IPS DF 6.9 (cell line): ENCODE measurements around the gene HOXC12.

ENCODE experiments used
- DNase-seq: peaks from one replicate; pipeline ENCODE4 v3.0.0-alpha.2; 2013; ENCODE audit warnings: low read depth, low spot score
- H3K27ac ChIP-seq: one replicate; pipeline ENCODE4 v1.5.1; 2013; ENCODE audit warnings: low read length, control low read depth
- H3K27me3 ChIP-seq: 2 replicates; pipeline ENCODE4 v1.6.1; 2013; ENCODE audit warnings: mild to moderate bottlenecking, low read length; ENCODE audit not compliant: control insufficient read depth, insufficient read depth
- H3K36me3 ChIP-seq: 2 replicates; pipeline ENCODE4 v1.6.1; 2013; ENCODE audit warnings: low read length; ENCODE audit not compliant: control insufficient read depth, insufficient read depth
- H3K4me1 ChIP-seq: 2 replicates; pipeline ENCODE4 v1.6.1; 2013; ENCODE audit warnings: low read length; ENCODE audit not compliant: control insufficient read depth, insufficient read depth
- H3K4me3 ChIP-seq: 2 replicates; pipeline ENCODE4 v1.5.1; 2013; ENCODE audit warnings: mild to moderate bottlenecking, low read length
- H3K9me3 ChIP-seq: 2 replicates; pipeline ENCODE4 v1.6.1; 2013; ENCODE audit warnings: low read length, inconsistent platforms; ENCODE audit not compliant: control insufficient read depth, insufficient read depth
- WGBS: extraction: QIAGEN DNeasy Blood & Tissue Kit; methylation state at CpG from one replicate; pipeline ENCODE4 v1.1.7; 2013; ENCODE audit warnings: mixed read lengths, missing lambda C conversion rate; ENCODE audit not compliant: insufficient read length, insufficient coverage; 5-methylcytosine and 5-hydroxymethylcytosine counted together

HOXC12 gene

DNA sequence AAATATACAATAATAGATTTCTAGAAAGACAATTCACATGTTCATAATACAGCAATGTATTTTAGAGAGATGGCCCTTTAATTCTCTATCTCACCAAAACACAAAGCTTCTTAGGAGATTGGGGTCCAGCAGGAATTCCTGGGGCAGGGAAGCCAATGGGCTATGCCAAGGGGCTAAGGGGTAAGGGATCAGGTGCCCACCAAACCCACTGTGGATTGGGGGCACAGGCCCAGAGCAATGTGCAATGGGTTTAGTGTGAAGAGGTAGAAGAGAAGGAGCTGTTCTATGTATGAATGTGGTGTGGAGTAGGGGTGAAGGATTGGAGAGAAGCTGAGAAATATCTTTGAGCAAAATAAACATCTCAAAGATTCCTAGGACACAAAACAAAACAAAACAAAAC is 13.5 kb upstream of the HOXC12 start:
- Histone ChIP-seq H3K36me3 (no peaks in the 10 kb centered on the region), H3K9me3 (no peaks in the 10 kb centered on the region), H3K27ac (no peak overlapping the region), H3K27me3 (peaks cover 85% of the 10 kb centered on the region), H3K4me3 (no peak overlapping the region), H3K4me1 (0 out of 2 replicates have a peak, but pooled peaks cover 1% of the 10 kb centered on the region)
- no peak for DNase-seq

DNA sequence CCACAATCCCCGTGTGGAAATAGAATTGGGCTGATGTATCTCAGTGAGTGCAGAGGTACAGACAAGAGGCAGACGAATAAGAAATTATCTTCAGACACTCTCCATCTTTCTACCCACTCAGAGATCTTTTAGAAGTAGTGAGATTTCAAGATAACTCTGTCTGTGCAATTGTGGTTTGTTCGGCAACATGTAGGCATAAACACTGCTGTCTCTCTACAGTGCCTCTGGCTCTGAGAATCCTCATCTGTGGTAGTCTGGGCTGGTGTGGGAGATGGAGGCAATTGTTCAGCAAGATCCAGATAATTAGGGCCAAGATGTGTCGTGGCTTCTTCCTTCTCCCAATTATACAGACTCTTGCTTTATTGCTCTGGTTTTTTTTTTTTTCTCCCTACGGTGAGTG is 13.0 kb upstream of the HOXC12 start:
- no CpG with 5 or more reads among the region's 5 CpGs for WGBS

DNA sequence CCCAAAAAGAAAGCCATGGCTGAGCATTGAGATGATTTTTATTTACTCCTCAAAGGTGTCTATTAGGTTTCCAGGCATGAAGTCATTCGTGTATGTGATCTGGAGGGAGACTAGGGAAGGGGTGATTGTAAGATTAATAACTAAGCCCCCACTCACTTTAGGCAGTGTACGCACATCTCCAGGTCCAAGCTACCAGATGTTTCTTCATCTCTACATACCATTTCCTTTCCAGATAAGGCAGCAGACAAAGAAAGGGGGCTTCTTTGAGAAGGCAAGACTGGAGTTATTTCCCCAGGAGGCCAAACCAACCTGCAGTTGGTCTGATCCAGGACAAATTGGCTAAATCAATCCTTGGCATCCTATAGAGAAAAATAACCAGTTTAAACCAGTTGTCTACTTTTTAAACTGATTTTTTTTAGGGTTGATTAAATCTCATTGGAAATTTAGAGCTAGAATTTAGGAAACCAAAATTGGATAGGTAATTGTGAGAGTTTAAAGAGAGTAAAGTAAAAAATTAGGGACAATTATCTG is 12.2 kb upstream of the HOXC12 start:
- Histone ChIP-seq H3K9me3 (no peaks in the 10 kb centered on the region), H3K4me3 (no peak overlapping the region), H3K27ac (no peak overlapping the region), H3K4me1 (0 out of 2 replicates have a peak, but pooled peaks cover 1% of the 10 kb centered on the region), H3K27me3 (peaks cover 84% of the 10 kb centered on the region), H3K36me3 (no peaks in the 10 kb centered on the region)
- DNase-seq: no peak
- no CpG with 5 or more reads among the region's 2 CpGs for WGBS

More for the DNA sequence above, 13.0 kb upstream of the HOXC12 start:
- peaks cover 85% of the 10 kb centered on the region for H3K27me3 ChIP-seq
- no peak for DNase-seq
- H3K4me1 ChIP-seq: 0 out of 2 replicates have a peak, but pooled peaks cover 1% of the 10 kb centered on the region
- H3K27ac ChIP-seq: no peak overlapping the region
- H3K36me3 ChIP-seq: no peaks in the 10 kb centered on the region
- H3K9me3 ChIP-seq: no peaks in the 10 kb centered on the region
- H3K4me3 ChIP-seq: no peak overlapping the region

DNA sequence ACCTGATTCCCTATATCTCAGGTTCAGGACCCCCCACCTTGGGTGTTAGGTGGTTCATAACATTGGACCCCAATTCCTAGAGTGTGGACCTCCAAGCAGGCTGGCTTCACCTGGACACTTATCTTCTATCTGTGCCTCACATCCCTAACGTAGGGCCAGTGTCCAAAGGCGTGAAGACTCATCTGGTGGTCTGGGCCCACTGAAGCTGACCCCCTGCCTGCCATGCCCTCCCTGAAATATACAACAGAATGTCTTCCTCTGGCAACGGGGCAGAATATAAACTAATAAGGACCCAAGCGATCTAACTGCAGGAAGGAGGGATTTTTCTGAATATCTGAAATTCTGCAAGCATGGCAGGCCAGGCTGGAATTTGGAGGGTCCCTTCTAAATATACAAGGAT is 10.5 kb upstream of the HOXC12 start:
- no CpG with 5 or more reads among the region's 4 CpGs for WGBS
- no peak overlapping the region for H3K27ac ChIP-seq
- no peak overlapping the region for H3K4me3 ChIP-seq
- no peaks in the 10 kb centered on the region for H3K36me3 ChIP-seq
- H3K9me3 ChIP-seq: no peaks in the 10 kb centered on the region
- H3K4me1 ChIP-seq: no peaks in the 10 kb centered on the region
- peaks cover 89% of the 10 kb centered on the region for H3K27me3 ChIP-seq
- DNase-seq: no peak

DNA sequence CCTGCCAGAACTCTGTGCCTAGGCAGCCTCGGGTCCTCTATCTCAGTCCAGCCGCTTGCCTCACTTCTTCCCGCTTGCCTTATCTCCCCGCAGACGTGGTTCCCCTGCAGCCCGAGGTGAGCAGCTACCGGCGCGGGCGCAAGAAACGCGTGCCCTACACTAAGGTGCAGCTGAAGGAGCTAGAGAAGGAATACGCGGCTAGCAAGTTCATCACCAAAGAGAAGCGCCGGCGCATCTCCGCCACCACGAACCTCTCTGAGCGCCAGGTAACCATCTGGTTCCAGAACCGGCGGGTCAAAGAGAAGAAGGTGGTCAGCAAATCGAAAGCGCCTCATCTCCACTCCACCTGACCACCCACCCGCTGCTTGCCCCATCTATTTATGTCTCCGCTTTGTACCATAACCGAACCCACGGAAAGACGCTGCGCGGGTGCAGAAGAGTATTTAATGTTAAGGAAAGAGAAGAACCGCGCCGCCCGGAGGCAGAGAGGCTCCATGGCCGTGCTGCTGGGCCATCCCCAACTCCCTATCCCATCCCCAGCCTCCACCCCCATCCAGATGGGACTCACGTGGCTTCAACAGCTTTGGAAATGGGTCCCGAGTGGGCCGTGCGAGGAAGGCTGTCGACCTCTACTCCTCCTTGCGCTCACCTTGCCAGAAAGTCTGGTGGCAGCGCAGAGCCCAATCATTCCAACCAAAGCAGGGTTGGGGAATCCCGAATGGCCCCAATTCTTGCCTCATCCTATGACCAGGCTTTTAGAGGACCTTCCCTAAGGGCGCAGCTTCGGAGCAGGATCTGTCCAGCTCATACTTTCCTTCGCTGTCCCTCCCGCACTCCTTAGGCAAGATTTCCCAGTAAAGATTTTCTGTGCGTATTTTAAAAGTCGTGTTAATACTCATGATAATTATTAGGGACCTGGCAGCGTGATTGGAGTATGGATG is 9.5 kb upstream of the HOXC12 start:
- Histone ChIP-seq H3K36me3 (no peaks in the 10 kb centered on the region), H3K9me3 (no peaks in the 10 kb centered on the region), H3K4me3 (no peak overlapping the region), H3K27ac (no peak overlapping the region), H3K27me3 (peaks cover 90% of the 10 kb centered on the region), H3K4me1 (no peaks in the 10 kb centered on the region)
- no peak for DNase-seq
- WGBS: no CpG with 5 or more reads among the region's 51 CpGs

DNA sequence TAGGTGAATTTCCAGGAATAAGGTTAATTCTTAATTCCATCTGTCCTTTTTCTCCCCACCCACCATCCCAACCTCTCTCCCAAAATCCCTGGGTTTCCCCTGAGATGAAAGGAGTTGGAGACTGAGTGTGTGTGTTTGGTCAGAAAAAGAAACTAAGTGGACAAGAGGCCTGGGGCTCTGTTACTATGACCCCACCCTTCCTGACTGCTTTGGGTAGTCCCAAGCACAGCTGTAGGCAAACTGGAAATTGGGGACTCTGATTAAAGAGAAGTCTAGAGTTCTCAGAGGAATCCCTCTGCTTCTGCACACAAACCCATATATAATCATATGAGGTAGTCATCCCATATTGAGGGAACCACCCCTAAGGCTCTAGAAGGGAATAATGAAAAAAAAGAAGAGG is 7.0 kb upstream of the HOXC12 start:
- Histone ChIP-seq H3K36me3 (no peaks in the 10 kb centered on the region), H3K4me1 (no peaks in the 10 kb centered on the region), H3K27me3 (peaks cover 94% of the 10 kb centered on the region), H3K4me3 (no peak overlapping the region), H3K9me3 (no peaks in the 10 kb centered on the region), H3K27ac (no peak overlapping the region)
- DNase-seq: no peak

DNA sequence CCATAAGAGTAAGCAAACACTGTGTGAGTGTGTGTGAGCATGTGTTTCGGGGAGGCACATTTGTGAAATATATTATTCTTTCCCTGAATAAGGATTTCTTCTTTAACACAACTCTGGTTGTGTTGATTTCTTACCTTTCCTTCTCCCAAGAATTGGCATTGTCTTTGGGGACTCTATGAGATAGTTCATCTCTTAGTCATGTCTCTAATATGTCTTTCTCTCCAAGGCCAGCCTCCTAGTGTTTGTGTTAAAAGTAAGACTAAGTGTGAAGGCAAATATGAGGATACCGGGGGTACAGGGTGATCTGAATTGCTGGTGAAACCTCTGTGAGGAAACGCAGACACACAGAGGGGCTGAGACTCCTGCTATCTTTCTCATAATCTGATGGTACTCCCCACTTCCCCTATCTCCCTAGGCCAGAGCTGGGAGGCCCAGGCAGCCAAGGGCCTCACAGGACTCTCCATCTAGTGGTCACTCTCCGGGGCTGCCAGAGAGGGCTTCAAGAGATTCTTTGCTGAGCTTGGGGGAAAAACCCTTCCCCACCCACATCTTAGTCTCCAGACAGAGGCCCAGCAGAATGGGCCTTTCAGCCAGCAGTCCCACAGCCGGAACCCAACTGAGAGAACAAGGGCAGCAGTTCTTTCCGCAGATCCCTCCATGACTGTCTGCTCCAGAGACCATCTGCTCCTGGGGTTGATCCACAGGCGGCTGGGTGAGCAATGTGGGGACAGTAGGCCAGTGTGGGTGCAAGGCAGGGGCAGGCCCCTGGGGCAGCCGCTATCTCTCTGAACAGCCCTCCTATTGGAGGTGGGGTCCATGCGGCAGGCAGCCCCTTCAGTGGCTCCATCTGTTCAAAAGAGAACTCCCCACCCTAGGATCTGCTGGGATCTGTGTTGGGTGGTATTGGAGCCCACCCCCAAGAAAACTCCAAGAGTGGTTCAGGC is 5.8 kb upstream of the HOXC12 start:
- no peaks in the 10 kb centered on the region for H3K36me3 ChIP-seq
- no peak overlapping the region for H3K4me3 ChIP-seq
- no peaks in the 10 kb centered on the region for H3K9me3 ChIP-seq
- H3K27ac ChIP-seq: no peak overlapping the region
- no CpG with 5 or more reads among the region's 9 CpGs for WGBS
- H3K27me3 ChIP-seq: peaks cover 98% of the 10 kb centered on the region
- DNase-seq: no peak
- no peaks in the 10 kb centered on the region for H3K4me1 ChIP-seq

DNA sequence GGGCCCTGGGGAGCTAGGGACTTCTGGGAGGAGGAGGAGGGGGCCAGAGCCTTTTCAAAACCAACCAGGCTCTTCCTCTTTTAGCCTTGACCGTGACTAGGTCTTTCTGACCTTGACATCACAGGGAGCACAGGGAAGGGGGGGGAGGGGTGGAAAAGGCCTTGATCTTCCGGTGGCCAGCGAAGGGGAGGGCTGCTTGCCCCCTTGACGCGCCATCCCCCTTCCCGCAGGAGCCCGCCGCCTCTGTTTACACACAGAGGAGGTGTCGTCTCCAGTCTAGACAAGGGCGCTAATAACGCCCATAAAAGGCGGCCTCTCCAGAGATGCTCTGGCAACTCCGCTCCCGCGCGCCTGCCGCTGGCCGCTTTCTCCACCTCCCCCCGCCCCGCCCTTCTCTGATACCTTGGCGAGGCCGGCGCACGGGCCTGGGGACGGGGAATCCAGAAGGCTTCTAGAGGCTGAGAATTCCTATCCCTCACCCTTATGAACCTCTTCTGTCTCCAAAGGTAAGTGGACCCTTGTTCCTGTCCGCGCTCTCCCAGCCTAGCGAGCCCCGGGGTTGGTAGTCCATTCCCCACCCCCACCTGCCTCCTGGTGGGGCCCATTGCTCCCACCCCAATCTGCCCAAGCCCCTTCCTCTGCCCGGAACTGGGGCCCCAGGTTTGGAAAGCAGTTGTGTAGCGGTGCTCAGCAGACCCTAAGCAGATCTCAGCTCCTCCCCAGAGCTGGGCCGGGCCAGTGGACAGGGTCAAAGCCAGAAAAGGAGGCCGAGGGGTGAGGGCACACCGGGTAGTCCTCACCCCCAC is 4.9 kb upstream of the HOXC12 start:
- Histone ChIP-seq H3K36me3 (no peaks in the 10 kb centered on the region), H3K27ac (no peak overlapping the region), H3K27me3 (peaks cover 98% of the 10 kb centered on the region), H3K9me3 (no peaks in the 10 kb centered on the region), H3K4me3 (no peak overlapping the region), H3K4me1 (no peaks in the 10 kb centered on the region)
- no CpG with 5 or more reads among the region's 34 CpGs for WGBS
- no peak for DNase-seq

DNA sequence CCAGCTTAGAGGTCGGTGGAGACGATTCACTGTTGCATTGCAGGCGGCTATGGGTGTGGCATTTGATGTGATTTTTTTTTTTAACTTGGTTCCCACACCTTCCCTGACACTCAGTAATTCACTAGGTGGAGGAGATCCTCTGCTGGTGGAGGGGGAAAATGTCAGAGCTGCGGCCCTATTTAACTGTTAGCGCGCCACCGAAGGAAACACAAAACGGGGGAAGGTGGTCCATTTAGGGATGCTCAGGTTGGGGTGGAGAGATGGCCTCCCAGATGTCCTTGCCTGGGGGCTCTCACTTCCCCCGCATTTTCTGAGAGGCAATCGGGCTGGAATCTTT is 4.3 kb upstream of the HOXC12 start:
- H3K4me1 ChIP-seq: peaks cover 2% of the 10 kb centered on the region; the same call in 1 of the 2 replicates
- H3K4me3 ChIP-seq: no peak overlapping the region
- no peak for DNase-seq
- no peak overlapping the region for H3K27ac ChIP-seq
- peaks cover 97% of the 10 kb centered on the region for H3K27me3 ChIP-seq
- H3K9me3 ChIP-seq: no peaks in the 10 kb centered on the region
- no CpG with 5 or more reads among the region's 10 CpGs for WGBS
- H3K36me3 ChIP-seq: no peaks in the 10 kb centered on the region
